Measurements from ENCODE around the gene FBXL4.
A peak's percentile ranks its signal among the peaks of the same experiment; 100 is the strongest.

Gene FBXL4

DNA sequence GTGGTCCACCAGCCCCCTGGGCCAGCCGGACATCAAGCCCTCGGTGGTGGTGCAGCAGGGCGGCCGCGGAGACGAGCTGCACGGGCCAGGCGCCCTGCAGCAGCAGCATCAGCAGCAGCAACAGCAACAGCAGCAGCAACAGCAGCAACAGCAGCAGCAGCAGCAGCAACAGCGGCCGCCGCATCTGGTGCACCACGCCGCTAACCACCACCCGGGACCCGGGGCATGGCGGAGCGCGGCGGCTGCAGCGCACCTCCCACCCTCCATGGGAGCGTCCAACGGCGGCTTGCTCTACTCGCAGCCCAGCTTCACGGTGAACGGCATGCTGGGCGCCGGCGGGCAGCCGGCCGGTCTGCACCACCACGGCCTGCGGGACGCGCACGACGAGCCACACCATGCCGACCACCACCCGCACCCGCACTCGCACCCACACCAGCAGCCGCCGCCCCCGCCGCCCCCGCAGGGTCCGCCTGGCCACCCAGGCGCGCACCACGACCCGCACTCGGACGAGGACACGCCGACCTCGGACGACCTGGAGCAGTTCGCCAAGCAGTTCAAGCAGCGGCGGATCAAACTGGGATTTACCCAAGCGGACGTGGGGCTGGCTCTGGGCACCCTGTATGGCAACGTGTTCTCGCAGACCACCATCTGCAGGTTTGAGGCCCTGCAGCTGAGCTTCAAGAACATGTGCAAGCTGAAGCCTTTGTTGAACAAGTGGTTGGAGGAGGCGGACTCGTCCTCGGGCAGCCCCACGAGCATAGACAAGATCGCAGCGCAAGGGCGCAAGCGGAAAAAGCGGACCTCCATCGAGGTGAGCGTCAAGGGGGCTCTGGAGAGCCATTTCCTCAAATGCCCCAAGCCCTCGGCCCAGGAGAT lies 112.4 kb downstream of the FBXL4 start:
- DNase-seq (ENCODE audit: insufficient read length), result no peak
- FAIRE-seq, result no peak
- TF ChIP-seq POLR2AphosphoS5 (IDR thresholded peaks at IDR 0.05; ENCODE audit: low read depth, low read length) (no peak), TAF1 (IDR thresholded peaks at IDR 0.05; ENCODE audit: borderline replicate concordance, low read depth, low read length) (no peak), POLR2A (IDR thresholded peaks at IDR 0.05; ENCODE audit: low read depth, low read length) (no peak)

DNA sequence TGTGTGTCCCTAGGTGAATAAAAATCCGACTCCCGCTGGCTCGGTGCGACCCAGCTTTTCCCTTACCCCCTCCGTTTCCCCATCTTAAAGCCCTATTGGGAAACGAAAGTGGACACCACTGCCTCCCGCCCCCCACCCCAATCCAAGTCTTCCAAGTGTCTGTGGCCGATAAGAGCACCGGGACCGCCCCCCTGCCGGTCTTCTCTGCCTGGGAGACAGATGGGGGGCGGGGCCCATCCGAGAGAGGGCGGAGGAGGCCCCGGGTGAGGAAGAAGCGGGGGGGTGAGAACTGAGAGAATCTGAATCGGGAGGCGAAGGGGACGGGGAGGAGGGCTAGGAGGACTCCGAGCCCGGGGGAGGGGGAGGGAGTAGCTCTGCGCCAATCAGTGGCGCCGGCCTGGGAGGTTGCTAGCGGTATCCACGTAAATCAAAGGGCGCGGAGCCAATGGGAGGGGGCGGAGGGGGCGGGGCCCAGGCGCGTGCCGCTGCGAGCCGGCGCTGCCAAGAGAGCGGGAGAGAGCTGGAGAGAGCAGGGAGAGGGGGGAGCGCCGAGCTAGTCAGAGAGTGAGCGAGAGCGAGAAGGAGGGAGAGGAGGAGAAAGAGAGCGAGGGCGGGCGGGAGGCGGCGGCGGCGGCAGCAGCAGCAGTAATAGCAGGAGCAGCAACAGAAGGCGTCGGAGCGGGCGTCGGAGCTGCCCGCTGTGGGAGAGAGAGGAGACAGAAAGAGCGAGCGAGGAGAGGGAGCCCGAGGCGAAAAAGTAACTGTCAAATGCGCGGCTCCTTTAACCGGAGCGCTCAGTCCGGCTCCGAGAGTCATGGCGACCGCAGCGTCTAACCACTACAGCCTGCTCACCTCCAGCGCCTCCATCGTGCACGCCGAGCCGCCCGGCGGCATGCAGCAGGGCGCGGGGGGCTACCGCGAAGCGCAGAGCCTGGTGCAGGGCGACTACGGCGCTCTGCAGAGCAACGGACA lies 113.4 kb downstream of the FBXL4 start, which contains the start of gene POU3F2:
Gene POU3F2, plus strand, starts transcription at position 515 of the 972 bp plus-strand sequence. Its CDS starts 300 bp downstream, at position 815.
- DNase-seq (ENCODE audit: insufficient read length) (peak; percentile 76), FAIRE-seq (peak; percentile 9)
- no peak for TF ChIP-seq POLR2AphosphoS5 (IDR thresholded peaks at IDR 0.05; ENCODE audit: low read depth, low read length)
- no peak for TF ChIP-seq POLR2A (IDR thresholded peaks at IDR 0.05; ENCODE audit: low read depth, low read length)
- no peak for TF ChIP-seq TAF1 (IDR thresholded peaks at IDR 0.05; ENCODE audit: borderline replicate concordance, low read depth, low read length)

DNA sequence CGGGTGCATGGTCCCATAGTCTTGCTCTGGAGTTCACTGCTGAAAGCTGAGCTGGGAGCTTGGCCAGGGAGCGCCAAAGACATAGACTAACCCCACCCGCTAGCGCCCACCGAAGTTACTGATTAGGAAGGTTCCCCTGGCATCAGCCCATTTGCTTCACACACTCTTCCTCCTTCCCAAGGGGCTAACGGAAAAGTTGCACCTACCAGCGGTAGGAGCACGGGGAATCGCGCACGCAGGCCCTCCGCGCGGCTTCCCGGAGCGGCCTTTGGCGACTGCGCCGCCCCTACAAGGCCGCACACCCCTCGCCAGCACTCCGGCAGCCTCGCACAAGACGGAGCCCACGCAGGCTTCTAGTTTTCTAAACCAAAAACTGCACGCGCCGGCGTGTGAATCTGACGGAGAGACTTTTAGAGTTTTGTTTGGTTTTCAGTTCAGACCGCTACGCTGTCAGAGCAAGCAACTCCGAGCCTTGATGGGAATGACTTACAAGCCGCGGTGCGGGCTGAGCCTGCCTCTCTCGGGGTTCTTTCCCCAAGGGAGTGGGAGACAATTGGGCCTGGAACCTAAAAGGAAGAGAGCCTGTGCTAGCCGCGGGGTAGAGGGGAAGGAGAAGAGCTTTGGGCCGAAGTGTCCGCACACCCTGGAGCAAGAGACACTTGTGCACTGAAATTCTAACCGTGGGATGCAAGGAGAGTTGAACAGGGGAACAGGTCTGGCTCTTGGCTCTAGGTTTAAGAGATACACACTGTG lies 114.3 kb downstream of the FBXL4 start:
- TF ChIP-seq TAF1 (IDR thresholded peaks at IDR 0.05; ENCODE audit: borderline replicate concordance, low read depth, low read length) (no peak), POLR2AphosphoS5 (IDR thresholded peaks at IDR 0.05; ENCODE audit: low read depth, low read length) (no peak), POLR2A (IDR thresholded peaks at IDR 0.05; ENCODE audit: low read depth, low read length) (no peak)
- FAIRE-seq (no peak), DNase-seq (ENCODE audit: insufficient read length) (no peak)

DNA sequence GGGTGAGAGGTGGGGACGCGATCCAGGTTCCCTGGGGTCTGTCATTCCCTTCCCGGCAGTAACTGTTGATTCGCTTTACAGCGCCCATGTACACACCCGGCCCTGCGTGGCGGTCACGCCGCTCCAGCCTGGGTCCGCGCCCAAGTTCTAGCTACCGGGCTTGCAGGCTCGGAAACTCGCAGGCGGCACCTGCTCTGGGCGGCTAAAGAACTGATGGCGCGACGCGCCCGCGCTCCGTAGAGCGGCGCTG lies 114.8 kb downstream of the FBXL4 start:
- no peak for FAIRE-seq
- DNase-seq (ENCODE audit: insufficient read length), result no peak
- TF ChIP-seq POLR2A (IDR thresholded peaks at IDR 0.05; ENCODE audit: low read depth, low read length), result no peak
- TF ChIP-seq POLR2AphosphoS5 (IDR thresholded peaks at IDR 0.05; ENCODE audit: low read depth, low read length), result no peak
- no peak for TF ChIP-seq TAF1 (IDR thresholded peaks at IDR 0.05; ENCODE audit: borderline replicate concordance, low read depth, low read length)

DNA sequence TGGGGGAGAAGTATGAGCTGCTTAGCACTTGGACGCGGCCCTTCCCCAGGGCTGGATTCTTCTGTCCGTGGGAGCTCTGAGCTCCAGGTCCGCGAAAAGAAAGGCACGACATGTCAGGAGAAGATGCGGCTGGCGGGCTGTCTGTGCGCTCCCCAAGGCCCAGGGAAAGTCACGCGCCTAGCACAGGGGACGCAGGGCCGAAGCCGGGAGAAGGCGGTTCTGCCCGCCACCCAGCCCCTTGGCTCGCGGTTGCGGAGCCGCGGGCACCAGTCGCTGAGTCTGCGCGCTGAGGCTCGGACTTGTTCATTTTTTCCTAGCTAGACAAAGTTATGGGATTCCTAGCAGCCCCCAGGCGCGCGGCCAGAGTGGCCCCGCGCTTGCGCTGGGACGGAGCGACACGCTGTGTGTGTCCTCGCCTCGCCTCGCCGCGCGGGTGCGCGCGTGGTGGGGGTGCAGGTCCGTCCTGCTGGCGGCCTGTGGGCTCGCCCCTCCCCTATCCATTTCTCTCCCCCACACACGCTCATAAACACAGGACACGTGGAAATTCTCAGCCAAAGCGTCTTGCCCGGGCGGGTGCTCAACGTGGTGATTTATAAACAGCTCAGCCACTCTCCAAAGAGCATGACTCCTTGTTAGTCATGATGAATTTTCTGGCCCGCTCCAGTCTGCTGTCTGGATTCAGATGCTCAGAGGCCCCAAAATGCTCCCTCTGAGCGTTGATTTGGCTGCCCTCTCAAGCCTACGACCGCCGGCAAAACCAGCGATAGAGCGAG lies 115.3 kb downstream of the FBXL4 start:
- TF ChIP-seq POLR2A (IDR thresholded peaks at IDR 0.05; ENCODE audit: low read depth, low read length) (no peak), POLR2AphosphoS5 (IDR thresholded peaks at IDR 0.05; ENCODE audit: low read depth, low read length) (no peak), TAF1 (IDR thresholded peaks at IDR 0.05; ENCODE audit: borderline replicate concordance, low read depth, low read length) (no peak)
- no peak for DNase-seq (ENCODE audit: insufficient read length)
- no peak for FAIRE-seq

DNA sequence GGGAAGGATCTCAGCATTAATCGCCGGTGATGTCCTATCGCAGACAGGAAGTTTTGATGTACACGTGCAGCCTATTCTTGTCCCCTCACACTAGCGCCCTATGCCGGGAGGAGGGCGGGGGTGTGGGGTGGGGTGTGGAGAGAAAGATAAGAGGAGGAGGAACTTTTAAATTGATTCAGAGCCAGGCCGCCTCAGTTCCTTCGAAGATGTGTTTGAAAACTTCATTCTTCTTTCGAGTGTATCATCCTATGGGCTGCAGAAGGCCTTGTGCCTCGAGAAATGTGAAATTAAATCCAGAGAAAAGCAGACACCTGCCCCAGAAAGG lies 115.8 kb downstream of the FBXL4 start:
- FAIRE-seq (no peak), DNase-seq (ENCODE audit: insufficient read length) (no peak)
- TF ChIP-seq POLR2A (IDR thresholded peaks at IDR 0.05; ENCODE audit: low read depth, low read length), result no peak
- TF ChIP-seq POLR2AphosphoS5 (IDR thresholded peaks at IDR 0.05; ENCODE audit: low read depth, low read length), result no peak
- TF ChIP-seq TAF1 (IDR thresholded peaks at IDR 0.05; ENCODE audit: borderline replicate concordance, low read depth, low read length), result no peak

DNA sequence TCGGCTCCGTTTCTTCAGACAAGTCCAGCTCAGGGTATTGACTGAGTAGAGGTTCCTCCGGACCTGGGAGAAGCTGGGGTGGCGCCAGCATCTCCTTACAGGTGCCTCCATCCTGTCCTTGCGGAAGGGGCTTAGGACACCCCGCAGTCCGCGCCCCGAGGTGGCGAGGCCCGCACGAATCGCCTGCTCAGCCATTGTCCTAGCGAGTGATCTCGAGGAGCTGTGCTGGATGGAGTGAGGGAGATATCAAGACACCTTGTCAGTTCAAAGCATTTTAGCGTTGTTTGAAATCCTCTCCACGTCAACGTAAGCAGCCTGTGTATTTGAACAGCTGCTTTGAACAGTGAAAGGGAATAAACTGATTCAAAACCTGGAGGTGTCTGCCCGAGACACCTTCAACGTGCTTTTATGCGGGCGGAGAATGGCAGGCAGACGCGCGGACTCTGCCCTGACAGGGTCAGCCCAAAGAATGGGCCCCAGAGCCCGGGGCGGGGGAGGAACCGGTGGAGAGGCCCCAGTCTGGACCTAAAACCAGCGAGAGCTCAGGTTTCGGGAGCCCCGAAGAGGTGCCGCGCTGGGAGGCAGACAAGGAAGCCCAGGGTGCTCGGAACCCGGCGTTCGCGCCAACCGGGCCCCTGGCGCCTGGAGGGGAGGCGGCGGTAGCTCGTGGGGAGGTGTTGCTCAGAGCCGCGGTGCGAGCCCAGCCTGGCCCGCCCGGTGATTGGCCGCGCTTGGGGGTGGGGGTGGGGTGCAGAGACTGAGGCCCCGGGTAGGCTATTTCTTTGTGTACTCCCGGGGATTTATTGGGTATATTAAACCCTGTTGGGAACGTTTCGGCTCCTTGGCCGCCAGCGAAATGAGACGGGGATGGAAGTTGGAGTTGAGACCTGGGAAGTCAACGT lies 116.4 kb downstream of the FBXL4 start:
- DNase-seq (ENCODE audit: insufficient read length), result no peak
- FAIRE-seq, result no peak
- TF ChIP-seq POLR2A (IDR thresholded peaks at IDR 0.05; ENCODE audit: low read depth, low read length), result no peak
- no peak for TF ChIP-seq POLR2AphosphoS5 (IDR thresholded peaks at IDR 0.05; ENCODE audit: low read depth, low read length)
- TF ChIP-seq TAF1 (IDR thresholded peaks at IDR 0.05; ENCODE audit: borderline replicate concordance, low read depth, low read length), result no peak

DNA sequence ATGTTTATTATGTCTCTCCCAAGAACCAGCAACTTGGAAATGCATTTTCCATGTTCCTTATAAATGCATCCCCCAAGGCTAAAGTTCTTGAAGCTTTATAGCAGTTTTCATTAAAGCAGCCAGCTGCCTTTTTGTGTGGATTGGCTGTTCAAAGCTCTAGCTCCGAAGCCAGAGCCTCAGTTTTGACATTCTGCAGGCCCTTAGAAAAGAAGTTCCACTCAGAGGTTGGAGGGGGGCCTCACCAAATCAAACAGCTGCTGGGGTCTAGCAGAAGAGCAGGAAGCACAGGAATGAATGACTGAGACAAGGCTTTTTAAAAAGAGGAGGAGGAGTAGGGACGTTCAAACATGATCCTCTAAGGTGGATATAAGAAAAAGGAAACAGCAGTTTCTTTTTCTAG lies 117.6 kb downstream of the FBXL4 start:
- TF ChIP-seq POLR2AphosphoS5 (IDR thresholded peaks at IDR 0.05; ENCODE audit: low read depth, low read length) (no peak), TAF1 (IDR thresholded peaks at IDR 0.05; ENCODE audit: borderline replicate concordance, low read depth, low read length) (no peak), POLR2A (IDR thresholded peaks at IDR 0.05; ENCODE audit: low read depth, low read length) (no peak)
- DNase-seq (ENCODE audit: insufficient read length), result no peak
- no peak for FAIRE-seq

DNA sequence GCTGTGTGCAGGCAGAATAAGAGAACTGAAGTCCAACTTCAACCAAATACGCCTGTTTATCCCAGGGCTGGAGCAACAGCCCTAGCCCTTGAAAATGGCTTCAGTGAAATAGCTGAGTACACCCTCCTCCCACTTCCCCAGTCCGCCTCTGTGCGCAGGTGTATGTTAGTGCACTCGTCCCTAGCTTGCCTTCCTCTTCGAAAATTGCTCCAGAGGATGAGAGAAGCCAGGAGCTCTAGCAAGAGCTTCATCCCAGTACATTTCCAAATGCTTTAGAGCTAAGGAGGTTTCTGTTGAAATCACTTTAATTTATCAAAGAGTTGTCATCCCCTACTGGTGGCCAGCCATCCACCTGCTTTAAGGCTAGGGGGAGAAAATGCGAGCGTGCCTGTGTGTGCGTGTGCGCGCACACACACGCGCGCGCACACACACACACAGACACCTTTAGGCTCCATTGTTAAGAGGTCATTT lies 118.8 kb downstream of the FBXL4 start:
- FAIRE-seq, result no peak
- TF ChIP-seq POLR2A (IDR thresholded peaks at IDR 0.05; ENCODE audit: low read depth, low read length), result no peak
- no peak for TF ChIP-seq POLR2AphosphoS5 (IDR thresholded peaks at IDR 0.05; ENCODE audit: low read depth, low read length)
- no peak for TF ChIP-seq TAF1 (IDR thresholded peaks at IDR 0.05; ENCODE audit: borderline replicate concordance, low read depth, low read length)
- DNase-seq (ENCODE audit: insufficient read length), result no peak

All from GM12892 (cell line).